NCI-H1930 (cell line): Measurements from ENCODE around the gene SUN1.
"Not testable (repeated sequence)": the region's sequence is repeated elsewhere in the genome, so short reads cannot be mapped to it uniquely, and the experiment has no call there.

Experiments
- DNase-seq, 2 experiments: peaks; one replicate each; lab custom pipeline; 2025; lab: John Stamatoyannopoulos, UW

The SUN1 gene

DNA sequence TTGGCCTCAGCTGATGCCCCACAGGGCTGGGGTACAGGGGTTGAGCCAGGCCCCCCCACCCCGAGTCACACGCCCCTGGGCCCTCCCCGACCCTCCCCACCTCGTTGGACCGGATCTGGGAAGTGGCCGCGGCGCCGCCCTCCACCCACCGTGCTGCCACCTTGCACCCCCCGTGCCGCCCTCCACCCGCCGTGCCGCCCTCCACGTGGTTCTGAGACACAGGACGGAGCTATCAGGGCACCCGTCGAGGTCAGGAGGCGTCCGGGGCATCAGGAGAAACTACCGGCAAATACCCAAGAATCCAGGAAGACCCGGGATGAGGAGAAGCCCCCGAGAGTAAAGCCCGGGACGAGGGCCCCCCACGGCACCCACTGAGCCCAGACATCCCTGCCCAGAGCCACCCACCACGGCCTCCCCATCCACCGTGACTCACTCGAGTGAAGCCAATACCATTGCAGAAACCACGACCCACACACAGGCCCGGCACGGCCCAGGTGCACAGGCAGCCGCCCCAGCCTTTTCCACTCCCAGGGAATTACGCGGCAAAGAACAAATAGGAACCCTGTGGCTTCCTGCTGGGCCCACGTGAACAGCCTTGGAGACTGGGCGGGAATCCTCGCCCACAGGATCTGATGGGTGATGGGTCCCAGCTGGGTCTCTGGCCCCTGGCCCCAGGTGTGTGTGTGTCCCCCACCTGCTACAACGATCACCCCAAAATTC is 88.2 kb downstream of the SUN1 start:
- DNase-seq: no peak

DNA sequence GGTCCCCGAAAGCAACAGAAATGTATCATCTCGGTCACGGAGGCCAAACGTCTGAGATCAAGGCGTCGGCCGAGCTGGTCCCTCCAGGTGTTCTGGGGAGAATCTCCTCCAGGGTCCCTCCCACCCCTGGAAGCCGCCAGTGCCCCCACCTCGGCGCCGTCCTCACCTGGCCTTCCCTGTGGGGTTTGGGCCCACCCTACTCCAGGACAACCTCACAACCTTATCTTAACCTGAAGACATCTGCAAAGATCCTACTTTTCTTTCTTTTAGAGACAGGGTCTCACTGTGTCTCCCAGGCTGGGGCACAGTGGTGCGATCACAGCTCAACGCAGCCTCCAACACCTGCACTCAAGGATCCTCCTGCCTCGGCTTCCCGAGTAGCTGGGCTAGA is 88.8 kb downstream of the SUN1 start:
- DNase-seq: no peak

DNA sequence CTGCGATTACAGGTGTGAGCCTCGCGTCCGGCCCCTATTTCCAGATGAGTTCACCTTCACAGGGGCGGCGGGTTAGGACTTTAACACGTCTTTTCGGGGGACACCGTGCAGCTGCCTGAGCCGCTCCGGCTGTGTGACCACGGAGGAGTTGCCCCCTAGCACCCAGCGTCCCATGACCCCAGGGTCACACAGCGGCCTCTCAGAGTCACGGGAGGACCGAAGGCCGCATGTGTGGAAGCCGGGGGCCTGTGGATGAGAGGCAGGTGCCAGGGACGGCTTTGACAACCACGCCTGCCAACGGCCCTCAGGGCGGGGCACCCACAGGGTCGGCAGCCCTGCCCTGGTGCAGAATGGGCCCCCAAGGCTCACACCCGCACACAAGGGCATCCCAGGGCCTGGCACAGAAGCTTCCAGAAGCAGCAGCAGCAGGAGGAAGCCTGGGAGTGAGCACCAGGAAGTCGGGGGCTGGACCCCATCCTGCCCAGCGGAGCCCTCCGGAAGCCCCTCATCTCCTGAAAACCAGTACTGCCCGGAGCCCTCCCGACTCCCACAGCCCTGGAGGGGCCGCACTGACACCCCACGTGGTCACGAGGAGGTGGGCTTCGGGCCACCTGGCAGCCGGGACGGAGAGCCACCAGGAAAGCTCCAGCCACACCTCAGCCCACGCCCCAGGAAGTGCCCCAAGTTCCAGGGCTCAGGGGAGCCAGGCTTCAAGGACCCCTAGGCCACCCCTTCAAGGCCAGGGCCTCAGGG is 89.5 kb downstream of the SUN1 start:
- no peak for DNase-seq

DNA sequence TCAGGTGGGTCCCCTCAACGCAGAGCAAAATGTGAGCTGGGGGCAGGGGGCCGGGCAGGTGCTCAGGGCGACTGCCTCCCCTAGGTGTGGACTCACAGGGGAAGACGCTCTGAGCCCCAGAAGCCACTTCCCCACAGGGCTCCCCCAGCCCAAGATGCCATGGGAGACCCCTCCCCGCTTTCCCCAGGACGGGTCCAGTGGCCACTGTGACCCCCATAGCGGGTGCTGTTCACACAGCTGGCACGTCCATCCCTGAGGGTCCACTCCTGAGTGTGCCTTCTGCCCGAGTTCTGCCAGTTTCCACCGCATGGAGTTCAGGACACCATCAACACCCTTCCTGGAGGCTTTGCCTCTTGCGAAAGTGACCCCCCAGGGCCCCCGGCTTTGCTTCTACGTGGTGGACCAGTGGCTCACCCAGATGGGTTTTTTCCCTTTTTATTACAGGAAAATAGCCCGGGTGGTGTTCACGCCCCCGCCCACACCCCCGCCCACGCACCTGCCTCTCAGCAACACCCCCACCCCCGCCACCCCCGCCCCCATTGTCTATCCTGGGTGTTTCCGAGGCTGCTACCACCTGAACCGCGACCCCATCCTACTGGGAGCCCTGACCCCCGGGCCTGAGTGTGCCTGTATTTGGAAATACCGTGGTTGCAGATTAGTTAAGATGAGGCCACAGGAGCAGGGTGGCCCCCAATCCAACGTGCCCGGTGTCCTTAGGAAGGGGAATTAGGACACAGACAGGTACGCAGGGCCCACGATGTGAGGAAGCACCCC is 90.2 kb downstream of the SUN1 start:
- no peak for DNase-seq

DNA sequence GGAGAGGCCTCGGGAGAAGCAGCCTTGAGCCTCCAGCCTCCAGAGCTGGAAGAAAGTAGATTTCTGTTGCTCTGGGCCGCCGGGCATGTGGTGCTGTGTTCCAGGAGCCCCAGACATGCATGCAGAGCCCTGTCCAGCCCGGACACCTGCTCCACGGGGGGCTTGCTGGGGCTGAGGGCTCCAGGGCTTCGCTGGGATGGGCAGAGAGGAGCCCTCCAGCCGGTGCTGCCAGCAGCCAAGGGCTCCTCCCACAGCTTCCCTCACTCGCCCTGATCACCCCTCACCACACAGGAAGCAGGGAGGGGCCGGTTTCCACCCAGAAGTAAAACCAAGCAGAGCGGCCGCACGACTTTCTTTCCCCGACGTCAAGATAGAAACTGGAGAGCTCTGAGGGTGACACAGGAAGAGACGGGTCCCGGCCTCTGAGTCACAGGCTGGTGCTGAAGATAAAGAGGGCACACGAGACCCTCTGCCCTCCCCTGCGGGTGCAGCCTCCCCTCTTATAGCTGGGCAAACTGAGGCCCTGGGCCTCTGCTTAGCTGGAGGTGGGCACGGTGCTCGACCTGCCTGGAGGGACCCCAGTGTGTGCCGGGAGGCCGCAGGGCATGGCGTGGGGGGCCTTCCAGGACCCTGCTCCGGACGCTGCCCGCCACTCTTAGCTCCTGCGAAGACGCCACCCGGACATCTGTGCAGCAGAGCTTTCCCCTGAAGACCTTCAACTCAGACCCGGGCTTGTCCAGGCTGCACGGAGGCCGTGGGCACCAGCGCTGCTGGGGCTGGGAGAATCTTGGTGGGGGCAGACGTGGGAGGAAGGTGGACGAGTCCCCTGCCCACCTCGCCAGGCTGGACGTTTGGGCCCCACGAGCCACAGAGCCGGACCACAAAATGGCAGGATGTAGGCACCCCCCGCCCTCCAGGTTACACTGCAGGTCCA is 91.1 kb downstream of the SUN1 start:
- DNase-seq: no peak

DNA sequence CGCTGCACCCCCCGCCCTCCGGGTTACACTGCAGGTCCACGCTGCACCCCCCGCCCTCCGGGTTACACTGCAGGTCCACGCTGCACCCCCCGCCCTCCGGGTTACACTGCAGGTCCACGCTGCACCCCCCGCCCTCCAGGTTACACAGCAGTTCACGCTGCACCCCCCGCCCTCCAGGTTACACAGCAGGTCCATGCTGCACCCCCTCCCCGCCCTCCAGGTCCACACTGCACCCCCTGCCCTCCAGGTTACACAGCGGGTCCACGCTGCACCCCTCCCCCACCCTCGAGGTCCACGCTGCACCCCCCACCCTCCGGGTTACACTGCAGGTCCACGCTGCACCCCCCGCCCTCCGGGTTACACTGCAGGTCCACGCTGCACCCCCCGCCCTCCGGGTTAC is 91.8 kb downstream of the SUN1 start:
- not testable (repeated sequence) for DNase-seq
